Panc1 (cell line): ENCODE measurements around the gene CORIN. TPM values are rescaled to one million over a fixed set of nuclear protein-coding genes. Genes with fewer than 3 reads are reported as not detected.

Source experiments
- ATAC-seq: fragments of 200-7000 bp; cut with Tn5 transposase; 2 replicates; pipeline ENCODE4 v1.9.1; 2020; ENCODE audit warnings: mild to moderate bottlenecking, moderate library complexity
- BruUV-seq: library from RNA; stranded (reverse); fragments of 400-500 nt; replicated peaks from 2 replicates; lab custom pipeline; 2021; lab: Mats Ljungman, UMichigan
- CTCF ChIA-PET: fragments of 300-600 bp; sonication (Branson Sonifier 250); formaldehyde crosslinking; loops from one replicate; lab custom pipeline; 2022; ENCODE audit warnings: antibody characterized with exemption; lab: Charles Lee
- POLR2A ChIA-PET: fragments of 300-600 bp; sonication (Branson Sonifier 250); formaldehyde crosslinking; loops from one replicate; lab custom pipeline; 2022; ENCODE audit warnings: antibody characterized with exemption; lab: Charles Lee
- DNase-seq: peaks from one replicate; pipeline ENCODE4 v3.0.0-alpha.2; 2010; ENCODE audit warnings: low read depth, low spot score
- H3K27ac ChIP-seq: 2 replicates; pipeline ENCODE4 v1.5.1; 2011; ENCODE audit warnings: mild to moderate bottlenecking, low read length, inconsistent platforms
- H3K27me3 ChIP-seq: fragments of 200-500 bp; sonication (Bioruptor generic); 2 replicates; pipeline ENCODE4 v1.6.0; 2014; ENCODE audit warnings: low read length, inconsistent platforms; ENCODE audit not compliant: control insufficient read depth, insufficient read depth
- H3K36me3 ChIP-seq: fragments of 200-500 bp; sonication (Bioruptor generic); 2 replicates; pipeline ENCODE4 v1.5.1; 2014; ENCODE audit warnings: inconsistent platforms, mild to moderate bottlenecking, low read length, moderate library complexity; ENCODE audit not compliant: control insufficient read depth, insufficient read depth
- H3K4me1 ChIP-seq: 2 replicates; pipeline ENCODE4 v1.5.1; 2011; ENCODE audit warnings: inconsistent platforms, mild to moderate bottlenecking, low read length, moderate library complexity; ENCODE audit not compliant: control insufficient read depth, insufficient read depth
- H3K4me3 ChIP-seq, 2 experiments: 2 replicates each; pipeline ENCODE4 v1.5.1; 2011 to 2012; ENCODE audit warnings: low read depth in 2 of 2, low read length in 2 of 2, mild to moderate bottlenecking in 2 of 2, inconsistent platforms in 1 of 2, moderate library complexity in 1 of 2
- H3K9me3 ChIP-seq: fragments of 200-500 bp; sonication (Bioruptor generic); 2 replicates; pipeline ENCODE4 v1.5.1; 2014; ENCODE audit warnings: low read depth, mild to moderate bottlenecking, inconsistent platforms, low read length, moderate library complexity; ENCODE audit not compliant: control insufficient read depth, insufficient read depth
- CTCF ChIP-seq: fragments of 450-650 bp; IDR thresholded peaks from 2 replicates; pipeline ENCODE4 v1.5.1; 2017; ENCODE audit warnings: mild to moderate bottlenecking
- POLR2AphosphoS5 ChIP-seq: IDR thresholded peaks from 2 replicates; pipeline ENCODE4 v1.6.1; 2012; ENCODE audit warnings: mild to moderate bottlenecking, low read depth, low read length, moderate library complexity
- SIN3A ChIP-seq: IDR thresholded peaks from 2 replicates; pipeline ENCODE4 v1.6.1; 2012; ENCODE audit warnings: low read depth, mild to moderate bottlenecking, low read length, moderate library complexity, borderline replicate concordance; ENCODE audit not compliant: insufficient read depth
- TCF7L2 ChIP-seq: IDR thresholded peaks from 2 replicates; pipeline ENCODE4 v1.6.1; 2011; ENCODE audit warnings: mild to moderate bottlenecking, low read depth, low read length, inconsistent platforms
- in situ Hi-C: cut with HindIII; loops from 2 replicates; pipeline ENCODE4 v1.10.0; 2016; ENCODE audit warnings: low sequenced_read_pairs, low pct_unique_long_range_greater_than_20kb
- intact Hi-C: fragments of 100-400 bp; cut with micrococcal nuclease; formaldehyde crosslinking; loops from one replicate; pipeline ENCODE4 v1.10.0; 2022; ENCODE audit not compliant: unreplicated experiment
- total RNA-seq: library from RNA; stranded (reverse); gene quantifications from one replicate; pipeline ENCODE4 v1.2.1, GENCODE V29; 2021; ENCODE audit not compliant: unreplicated experiment
- TF ChIP-seq, protein P1 (sequence below), 2 experiments: IDR thresholded peaks; 2 replicates each; pipeline ENCODE4 v1.6.1; 2011 to 2012; ENCODE audit warnings: low read depth in 2 of 2, control low read depth in 1 of 2, low read length in 1 of 2, mild to moderate bottlenecking in 1 of 2, moderate library complexity in 1 of 2; ENCODE audit not compliant: insufficient read depth in 1 of 2

Gene CORIN
- total RNA-seq, 1 experiment from 2014 or later = not detected

- H3K36me3 ChIP-seq = no peaks in the 10 kb centered on the region
- no TSS peak for BruUV-seq
- no peak overlapping the region for H3K4me3 ChIP-seq
- H3K27ac ChIP-seq = no peak overlapping the region
- no peaks in the 10 kb centered on the region for H3K9me3 ChIP-seq
- ChIA-PET CTCF (no interaction called here), POLR2A (no interaction called here)
- H3K4me1 ChIP-seq = no peaks in the 10 kb centered on the region
- in situ Hi-C loops (no loop called here), intact Hi-C loops (no loop called here)
- no peaks in the 10 kb centered on the region for H3K27me3 ChIP-seq
- ATAC-seq (no peak), DNase-seq (no peak)
- TF ChIP-seq SIN3A = no peak
- TF ChIP-seq CTCF = no peak
- TF ChIP-seq, protein P1, sequence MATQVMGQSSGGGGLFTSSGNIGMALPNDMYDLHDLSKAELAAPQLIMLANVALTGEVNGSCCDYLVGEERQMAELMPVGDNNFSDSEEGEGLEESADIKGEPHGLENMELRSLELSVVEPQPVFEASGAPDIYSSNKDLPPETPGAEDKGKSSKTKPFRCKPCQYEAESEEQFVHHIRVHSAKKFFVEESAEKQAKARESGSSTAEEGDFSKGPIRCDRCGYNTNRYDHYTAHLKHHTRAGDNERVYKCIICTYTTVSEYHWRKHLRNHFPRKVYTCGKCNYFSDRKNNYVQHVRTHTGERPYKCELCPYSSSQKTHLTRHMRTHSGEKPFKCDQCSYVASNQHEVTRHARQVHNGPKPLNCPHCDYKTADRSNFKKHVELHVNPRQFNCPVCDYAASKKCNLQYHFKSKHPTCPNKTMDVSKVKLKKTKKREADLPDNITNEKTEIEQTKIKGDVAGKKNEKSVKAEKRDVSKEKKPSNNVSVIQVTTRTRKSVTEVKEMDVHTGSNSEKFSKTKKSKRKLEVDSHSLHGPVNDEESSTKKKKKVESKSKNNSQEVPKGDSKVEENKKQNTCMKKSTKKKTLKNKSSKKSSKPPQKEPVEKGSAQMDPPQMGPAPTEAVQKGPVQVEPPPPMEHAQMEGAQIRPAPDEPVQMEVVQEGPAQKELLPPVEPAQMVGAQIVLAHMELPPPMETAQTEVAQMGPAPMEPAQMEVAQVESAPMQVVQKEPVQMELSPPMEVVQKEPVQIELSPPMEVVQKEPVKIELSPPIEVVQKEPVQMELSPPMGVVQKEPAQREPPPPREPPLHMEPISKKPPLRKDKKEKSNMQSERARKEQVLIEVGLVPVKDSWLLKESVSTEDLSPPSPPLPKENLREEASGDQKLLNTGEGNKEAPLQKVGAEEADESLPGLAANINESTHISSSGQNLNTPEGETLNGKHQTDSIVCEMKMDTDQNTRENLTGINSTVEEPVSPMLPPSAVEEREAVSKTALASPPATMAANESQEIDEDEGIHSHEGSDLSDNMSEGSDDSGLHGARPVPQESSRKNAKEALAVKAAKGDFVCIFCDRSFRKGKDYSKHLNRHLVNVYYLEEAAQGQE (IDR thresholded peaks at IDR 0.05; ENCODE audit: insufficient read depth in 1 of 2, low read depth in 2 of 2, low read length in 1 of 2) = no peak
- no peak for TF ChIP-seq TCF7L2
- TF ChIP-seq POLR2AphosphoS5 = no peak
These were observed 190.8 kb downstream of the CORIN start for GRCh38 chr4:47647029-47647428.

- no peaks in the 10 kb centered on the region for H3K9me3 ChIP-seq
- no peaks in the 10 kb centered on the region for H3K27me3 ChIP-seq
- no peak overlapping the region for H3K4me3 ChIP-seq
- POLR2A ChIA-PET = no interaction called here
- H3K4me1 ChIP-seq = no peaks in the 10 kb centered on the region
- DNase-seq (no peak), ATAC-seq (no peak)
- BruUV-seq = no TSS peak
- in situ Hi-C loops = no loop called here
- no peak overlapping the region for H3K27ac ChIP-seq
- TF ChIP-seq TCF7L2 (no peak), SIN3A (no peak), CTCF (no peak), POLR2AphosphoS5 (no peak)
- H3K36me3 ChIP-seq = no peaks in the 10 kb centered on the region
- intact Hi-C loops = no loop called here
- CTCF ChIA-PET = no interaction called here
These were observed 191.5 kb downstream of the CORIN start for GRCh38 chr4:47646372-47646771.
